Stimulated activated naive CD8-positive, alpha-beta T cell treated with anti-CD3 and anti-CD28 coated beads, Interleukin-15, amount 100 ng/mL, for 72 hours (primary cell): ENCODE results near the gene MFAP5.
"Not testable (repeated sequence)": the region's sequence is repeated elsewhere in the genome, so short reads cannot be mapped to it uniquely, and the experiment has no call there.

ENCODE experiments used
- ATAC-seq: fragments of 150-1000 bp; cut with Tn5 transposase; 2 replicates; pipeline ENCODE4 v1.10.0; 2021; ENCODE audit warnings: mild to moderate bottlenecking, moderate library complexity
- DNase-seq, 2 donors: peaks; one replicate each; pipeline ENCODE4 v3.0.0; 2021 to 2022
- H3K27ac Mint-ChIP-seq, 2 donors: one replicate each; pipeline ENCODE4 v1.8.0; 2022; ENCODE audit warnings: mild to moderate bottlenecking in 2 of 2, mixed read lengths in 2 of 2, moderate library complexity in 2 of 2
- H3K27me3 Mint-ChIP-seq: one replicate; pipeline ENCODE4 v1.8.0; 2022; ENCODE audit warnings: mixed read lengths
- H3K4me1 Mint-ChIP-seq: one replicate; pipeline ENCODE4 v1.8.0; 2022; ENCODE audit warnings: mild to moderate bottlenecking, mixed read lengths
- H3K4me3 Mint-ChIP-seq, 2 donors: one replicate each; pipeline ENCODE4 v1.8.0; 2022; ENCODE audit warnings: mild to moderate bottlenecking in 2 of 2, mixed read lengths in 2 of 2, moderate library complexity in 1 of 2
- H3K9me3 Mint-ChIP-seq, 2 donors: one replicate each; pipeline ENCODE4 v1.8.0; 2022; ENCODE audit warnings: mixed read lengths in 2 of 2

MFAP5 gene

GRCh38 chr12:8648576-8649205, 13.9 kb downstream of the MFAP5 start:
- H3K27ac Mint-ChIP-seq, result no peak overlapping the region
- peak overlapping the region; percentile 15 to 41 for H3K4me3 Mint-ChIP-seq
- no peaks in the 10 kb centered on the region for H3K9me3 Mint-ChIP-seq
- DNase-seq, result peak; percentile 85 to 93
- peaks cover 56% of the 10 kb centered on the region for H3K4me1 Mint-ChIP-seq
- H3K27me3 Mint-ChIP-seq, result no peaks in the 10 kb centered on the region
- peak; percentile 94 for ATAC-seq

- DNase-seq (no peak), ATAC-seq (no peak)
- no peaks in the 10 kb centered on the region for H3K27me3 Mint-ChIP-seq
- no peak overlapping the region for H3K27ac Mint-ChIP-seq
- H3K9me3 Mint-ChIP-seq, result no peaks in the 10 kb centered on the region
- peak overlapping the region in 1 of 2 donors; percentile 36 for H3K4me3 Mint-ChIP-seq
- peaks cover 59% of the 10 kb centered on the region for H3K4me1 Mint-ChIP-seq
Measured at GRCh38 chr12:8647968-8648367, 14.7 kb downstream of the MFAP5 start.

DNA sequence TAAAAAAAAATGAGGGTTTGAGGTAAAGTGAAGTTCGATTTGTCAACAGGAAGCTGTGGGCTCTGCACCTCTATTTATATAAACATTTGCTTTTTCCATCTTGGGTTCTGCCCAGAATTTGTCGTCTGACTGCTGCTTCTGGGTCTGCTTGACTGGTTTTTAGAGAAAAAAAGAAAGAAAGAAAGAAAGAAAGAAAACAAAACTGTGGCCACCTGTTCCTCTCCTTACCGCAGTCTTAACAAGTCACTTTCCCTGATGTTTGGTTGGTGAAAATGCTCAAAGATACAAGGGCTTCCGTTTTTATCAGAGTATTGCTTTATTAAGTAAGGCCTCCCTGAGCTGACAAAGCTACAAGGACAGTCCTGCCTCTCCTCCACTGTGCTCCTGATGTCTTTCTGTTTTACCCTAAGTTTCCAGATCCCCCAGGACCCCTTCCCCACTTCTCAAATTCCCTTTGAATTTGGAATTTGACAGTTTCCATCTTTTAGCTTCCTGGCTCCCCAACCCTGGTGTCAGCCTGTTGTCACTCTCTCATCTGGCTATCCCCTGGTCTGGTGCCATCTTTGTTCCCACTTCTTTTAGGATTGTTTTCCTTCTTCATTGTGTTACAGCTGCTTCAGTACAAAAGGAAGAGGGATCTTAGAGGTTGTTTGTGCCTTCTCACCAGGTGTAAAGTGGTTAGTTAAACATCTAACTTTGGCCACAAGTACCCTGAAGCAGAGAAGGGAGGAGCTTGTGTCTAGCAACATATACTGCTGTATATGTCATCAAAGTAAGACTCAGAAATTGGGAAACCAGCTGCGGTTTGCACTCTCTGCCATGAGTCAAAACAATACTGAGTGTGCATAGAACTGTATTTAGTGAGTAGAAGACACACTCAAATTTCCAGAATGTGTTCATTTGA, 18.0 kb downstream of the MFAP5 start:
- DNase-seq (peak; percentile 56 to 64), ATAC-seq (peak; percentile 84)
- Mint-ChIP-seq H3K9me3 (no peaks in the 10 kb centered on the region), H3K4me1 (peaks cover 51% of the 10 kb centered on the region), H3K27ac (peak overlapping the region; percentile 84 to 89), H3K27me3 (no peaks in the 10 kb centered on the region), H3K4me3 (peak overlapping the region; percentile 81 to 86)

DNA sequence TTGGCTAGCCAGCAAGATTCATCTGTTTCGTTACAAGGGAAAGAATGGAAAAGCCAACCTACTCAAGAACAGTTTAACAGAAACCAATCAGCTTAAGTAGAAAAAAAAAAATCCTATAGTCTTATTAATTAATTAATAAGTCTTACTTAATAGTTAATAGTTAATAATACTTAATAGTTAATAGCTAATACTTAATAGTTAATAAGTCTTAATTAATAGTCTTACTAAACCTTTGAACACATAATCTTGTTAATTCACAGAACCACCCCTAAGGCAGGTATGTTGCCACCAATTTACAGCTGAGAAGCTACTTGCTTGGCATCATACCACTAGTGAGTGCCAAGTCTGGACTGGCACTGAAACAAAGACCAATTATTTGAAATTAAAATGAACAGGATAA, 19.9 kb downstream of the MFAP5 start:
- DNase-seq, result no peak
- ATAC-seq, result no peak
- Mint-ChIP-seq H3K4me1 (peaks cover 36% of the 10 kb centered on the region), H3K27ac (no peak overlapping the region), H3K27me3 (no peaks in the 10 kb centered on the region), H3K9me3 (no peaks in the 10 kb centered on the region), H3K4me3 (no peak overlapping the region)

- Mint-ChIP-seq H3K27me3 (no peaks in the 10 kb centered on the region), H3K9me3 (no peaks in the 10 kb centered on the region), H3K4me3 (no peak overlapping the region), H3K27ac (no peak overlapping the region), H3K4me1 (peaks cover 20% of the 10 kb centered on the region)
- ATAC-seq (no peak), DNase-seq (no peak)
Measured at GRCh38 chr12:8639936-8640335, 22.7 kb downstream of the MFAP5 start.

- DNase-seq (no peak), ATAC-seq (no peak)
- Mint-ChIP-seq H3K4me1 (peaks cover 10% of the 10 kb centered on the region), H3K9me3 (no peaks in the 10 kb centered on the region), H3K27ac (no peak overlapping the region), H3K4me3 (no peak overlapping the region), H3K27me3 (no peaks in the 10 kb centered on the region)
Measured at GRCh38 chr12:8638951-8639350, 23.7 kb downstream of the MFAP5 start.

DNA sequence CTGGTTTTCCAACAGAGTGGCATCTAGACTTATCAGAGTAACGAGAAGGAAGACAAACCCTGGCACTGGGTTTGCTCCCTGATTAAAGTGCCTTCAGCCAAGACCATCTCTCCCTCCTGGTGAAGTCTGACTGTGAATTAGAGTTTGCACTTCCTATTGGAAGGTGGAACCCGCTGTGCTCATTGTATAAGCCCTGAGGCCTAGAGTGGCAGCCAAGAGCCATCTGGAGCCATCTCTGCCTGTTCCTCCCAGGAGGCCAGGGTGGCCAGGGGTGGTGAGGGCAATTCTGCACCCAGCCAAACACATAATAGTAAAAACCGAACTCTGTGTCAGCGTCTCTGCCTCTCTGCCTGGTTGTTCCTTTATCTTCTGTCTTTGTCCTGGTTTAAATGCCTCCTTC, 25.0 kb downstream of the MFAP5 start:
- Mint-ChIP-seq H3K4me1 (peaks cover 5% of the 10 kb centered on the region), H3K27me3 (no peaks in the 10 kb centered on the region), H3K4me3 (no peak overlapping the region), H3K9me3 (no peaks in the 10 kb centered on the region), H3K27ac (no peak overlapping the region)
- ATAC-seq (no peak), DNase-seq (no peak)

DNA sequence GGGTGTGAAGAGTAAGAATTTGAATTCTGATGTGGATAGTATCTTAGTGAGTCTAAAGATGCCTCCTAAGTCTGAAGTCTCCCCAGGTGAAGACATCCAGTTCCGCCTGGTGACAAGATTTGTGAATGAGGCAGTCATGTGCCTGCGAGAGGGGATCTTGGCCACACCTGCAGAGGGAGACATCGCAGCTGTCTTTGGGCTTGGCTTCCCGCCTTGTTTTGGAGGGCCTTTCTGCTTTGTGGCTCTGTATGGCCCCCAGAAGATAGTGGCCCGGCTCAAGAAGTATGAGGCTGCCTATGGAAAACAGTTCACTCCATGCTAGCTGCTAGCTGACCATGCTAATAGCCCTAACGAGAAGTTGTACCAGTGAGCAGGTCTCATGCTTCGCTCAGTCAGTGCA, 25.4 kb downstream of the MFAP5 start:
- DNase-seq (no peak), ATAC-seq (no peak)
- Mint-ChIP-seq H3K4me3 (no peak overlapping the region), H3K27me3 (no peaks in the 10 kb centered on the region), H3K27ac (no peak overlapping the region), H3K9me3 (no peaks in the 10 kb centered on the region), H3K4me1 (peaks cover 5% of the 10 kb centered on the region)

DNA sequence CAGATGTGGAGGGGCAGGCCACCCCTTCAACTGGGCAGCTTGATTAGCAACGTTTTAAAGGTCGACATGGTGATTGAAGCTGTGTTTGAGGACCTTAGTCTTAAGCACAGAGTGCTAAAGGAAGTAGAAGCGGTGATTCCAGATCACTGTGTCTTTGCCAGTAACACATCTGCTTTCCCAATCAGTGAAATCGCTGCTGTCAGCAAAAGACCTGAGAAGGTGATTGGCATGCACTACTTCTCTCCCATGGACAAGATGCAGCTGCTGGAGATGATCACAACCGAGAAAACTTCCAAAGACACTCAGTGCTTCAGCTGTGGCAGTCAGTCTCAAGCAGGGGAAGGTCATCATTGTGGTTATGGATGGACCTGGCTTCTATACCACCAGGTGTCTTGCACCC, 26.0 kb downstream of the MFAP5 start:
- H3K4me3 Mint-ChIP-seq, result no peak overlapping the region
- H3K27me3 Mint-ChIP-seq, result no peaks in the 10 kb centered on the region
- DNase-seq, result no peak
- peaks cover 5% of the 10 kb centered on the region for H3K4me1 Mint-ChIP-seq
- ATAC-seq, result no peak
- no peak overlapping the region for H3K27ac Mint-ChIP-seq
- no peaks in the 10 kb centered on the region for H3K9me3 Mint-ChIP-seq

DNA sequence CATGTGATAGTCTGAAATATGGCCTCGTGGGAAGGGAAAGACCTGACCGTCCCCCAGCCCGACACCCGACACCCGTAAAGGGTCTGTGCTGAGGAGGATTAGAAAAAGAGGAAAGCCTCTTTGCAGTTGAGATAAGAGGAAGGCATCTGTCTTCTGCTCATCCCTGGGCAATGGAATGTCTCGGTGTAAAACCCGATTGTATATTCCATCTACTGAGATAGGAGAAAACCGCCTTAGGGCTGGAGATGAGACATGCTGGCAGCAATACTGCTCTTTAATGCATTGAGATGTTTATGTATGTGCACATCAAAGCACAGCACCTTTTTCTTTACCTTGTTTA, 26.6 kb downstream of the MFAP5 start:
- not testable (repeated sequence) for H3K27ac Mint-ChIP-seq, DNase-seq, H3K4me1 Mint-ChIP-seq

DNA sequence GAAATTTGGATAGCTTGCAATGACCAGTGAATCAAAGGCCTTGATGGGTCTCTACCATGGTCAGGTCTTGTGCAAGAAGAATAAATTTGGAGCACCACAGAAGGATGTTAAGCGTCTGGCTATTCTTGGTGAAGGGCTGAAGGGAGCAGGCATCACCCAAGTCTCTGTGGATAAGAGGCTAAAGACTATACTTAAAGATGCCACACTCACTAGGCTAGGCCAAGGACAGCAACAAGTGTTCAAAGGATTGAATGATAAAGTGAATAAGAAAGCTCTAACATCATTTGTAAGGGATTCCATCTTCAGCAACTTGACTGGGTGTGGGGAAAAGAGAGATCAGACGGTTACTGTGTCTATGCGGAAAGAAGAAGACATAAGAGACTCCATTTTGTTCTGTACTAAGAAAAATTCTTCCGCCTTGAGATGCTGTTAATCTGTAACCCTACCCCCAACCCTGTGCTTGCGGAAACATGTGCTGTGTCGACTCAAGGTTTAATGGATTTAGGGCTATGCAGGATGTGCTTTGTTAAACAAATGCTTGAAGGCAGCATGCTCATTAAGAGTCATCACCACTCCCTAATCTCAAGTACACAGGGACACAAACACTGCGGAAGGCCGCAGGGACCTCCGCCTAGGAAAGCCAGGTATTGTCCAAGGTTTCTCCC, 27.2 kb downstream of the MFAP5 start:
- not testable (repeated sequence) for H3K27ac Mint-ChIP-seq, ATAC-seq, H3K27me3 Mint-ChIP-seq, H3K4me1 Mint-ChIP-seq, H3K4me3 Mint-ChIP-seq, DNase-seq, H3K9me3 Mint-ChIP-seq

More for the DNA sequence above, 26.6 kb downstream of the MFAP5 start:
- ATAC-seq, H3K4me3 Mint-ChIP-seq, H3K27me3 Mint-ChIP-seq, H3K9me3 Mint-ChIP-seq: not testable (repeated sequence)

DNA sequence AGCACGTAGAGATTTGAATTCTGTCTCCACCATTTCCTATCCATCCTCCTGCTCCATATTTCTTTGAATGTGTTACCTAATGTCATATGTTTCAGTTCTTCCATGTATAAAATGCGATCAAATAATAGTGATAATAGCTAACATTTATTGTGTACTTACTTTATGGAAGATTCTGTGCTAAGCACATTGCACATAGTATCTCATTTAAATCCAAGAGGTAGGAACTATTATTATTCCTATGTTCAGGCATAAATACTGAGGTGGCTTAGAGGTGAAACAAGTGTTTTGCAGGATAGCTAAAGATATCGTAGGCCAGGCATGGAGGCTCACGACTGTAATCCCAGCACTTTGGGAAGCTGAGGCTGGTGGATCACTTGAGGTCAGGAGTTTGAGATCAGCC, 32.5 kb downstream of the MFAP5 start:
- no peak overlapping the region for H3K4me3 Mint-ChIP-seq
- no peak for ATAC-seq
- H3K27me3 Mint-ChIP-seq, result no peaks in the 10 kb centered on the region
- H3K27ac Mint-ChIP-seq, result no peak overlapping the region
- no peaks in the 10 kb centered on the region for H3K9me3 Mint-ChIP-seq
- no peak for DNase-seq
- peaks cover 9% of the 10 kb centered on the region for H3K4me1 Mint-ChIP-seq

DNA sequence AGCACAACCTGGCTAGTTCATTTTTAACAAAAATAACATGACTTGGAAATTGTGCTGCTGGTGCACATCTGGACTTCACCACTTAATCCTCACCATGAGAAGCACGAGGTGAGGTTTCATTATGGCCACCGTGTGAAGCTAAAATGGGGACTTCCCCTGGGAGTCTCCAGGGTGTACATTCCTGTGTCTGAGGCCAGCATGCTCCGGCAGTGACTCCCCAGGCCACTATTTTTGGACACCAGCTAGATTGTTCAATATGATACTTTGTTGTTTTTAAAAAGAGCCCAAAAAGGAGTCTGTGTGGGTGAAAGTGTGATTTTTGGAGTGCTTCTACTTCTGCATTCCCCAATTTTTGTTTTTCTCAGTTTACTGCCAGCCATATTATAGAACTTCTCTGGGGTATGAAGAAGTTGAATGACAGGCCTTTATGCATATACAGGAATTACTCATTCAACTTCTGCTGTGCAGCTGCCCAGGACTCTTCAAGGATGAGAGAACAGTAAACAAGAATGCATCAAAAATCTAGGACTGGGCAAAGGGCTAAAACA, 33.1 kb downstream of the MFAP5 start:
- Mint-ChIP-seq H3K4me1 (peaks cover 9% of the 10 kb centered on the region), H3K9me3 (no peaks in the 10 kb centered on the region), H3K4me3 (peak overlapping the region in 1 of 2 donors; percentile 44), H3K27me3 (no peaks in the 10 kb centered on the region), H3K27ac (no peak overlapping the region)
- DNase-seq (no peak), ATAC-seq (peak; percentile 59)

GRCh38 chr12:8628731-8629130, 33.9 kb downstream of the MFAP5 start:
- no peaks in the 10 kb centered on the region for H3K9me3 Mint-ChIP-seq
- no peak overlapping the region for H3K4me3 Mint-ChIP-seq
- H3K4me1 Mint-ChIP-seq, result peaks cover 9% of the 10 kb centered on the region
- DNase-seq, result no peak
- H3K27me3 Mint-ChIP-seq, result no peaks in the 10 kb centered on the region
- ATAC-seq, result no peak
- no peak overlapping the region for H3K27ac Mint-ChIP-seq

GRCh38 chr12:8624750-8625149, 37.9 kb downstream of the MFAP5 start:
- not testable (repeated sequence) for H3K4me3 Mint-ChIP-seq, H3K9me3 Mint-ChIP-seq, ATAC-seq, H3K27me3 Mint-ChIP-seq, DNase-seq, H3K27ac Mint-ChIP-seq
- peaks cover 13% of the 10 kb centered on the region for H3K4me1 Mint-ChIP-seq

- H3K4me3 Mint-ChIP-seq, result no peak overlapping the region
- no peak for ATAC-seq
- H3K4me1 Mint-ChIP-seq, result peaks cover 13% of the 10 kb centered on the region
- H3K27ac Mint-ChIP-seq, result no peak overlapping the region
- no peak for DNase-seq
- H3K27me3 Mint-ChIP-seq, result peaks cover 8% of the 10 kb centered on the region
- H3K9me3 Mint-ChIP-seq, result no peaks in the 10 kb centered on the region
Measured at GRCh38 chr12:8622646-8623045, 40.0 kb downstream of the MFAP5 start.
